Lower lobe of right lung (tissue), 2 donors: ENCODE data around the gene VARS1. TPM values are rescaled to one million over a fixed set of nuclear protein-coding genes. Genes with fewer than 3 reads are reported as not detected.

Experiments
- ATAC-seq, 2 donors: fragments of 200-7000 bp; cut with Tn5 transposase; one replicate each; pipeline ENCODE4 v1.9.1; 2020 to 2022; ENCODE audit warnings: mild to moderate bottlenecking in 2 of 2, moderate library complexity in 2 of 2
- DNase-seq: peaks from one replicate; pipeline ENCODE4 v3.0.0-alpha.2; 2020
- H3K27ac ChIP-seq: fragments of 200-600 bp; one replicate; pipeline ENCODE4 v1.8.0; 2022
- H3K27me3 ChIP-seq: fragments of 200-600 bp; one replicate; pipeline ENCODE4 v1.8.0; 2022; ENCODE audit warnings: low read depth
- H3K36me3 ChIP-seq: fragments of 200-600 bp; one replicate; pipeline ENCODE4 v1.8.0; 2022; ENCODE audit warnings: mild to moderate bottlenecking
- H3K4me1 ChIP-seq: fragments of 200-600 bp; one replicate; pipeline ENCODE4 v1.8.0; 2022
- H3K4me3 ChIP-seq: fragments of 200-600 bp; one replicate; pipeline ENCODE4 v1.8.0; 2022; ENCODE audit warnings: mild to moderate bottlenecking
- H3K9me3 ChIP-seq: fragments of 200-600 bp; one replicate; pipeline ENCODE4 v1.8.0; 2022
- intact Hi-C: fragments of 100-400 bp; cut with DNase I; formaldehyde crosslinking; loops from one replicate; pipeline ENCODE4 v1.11.0; 2022
- total RNA-seq: library from RNA; stranded (reverse); fragmentation: NEBNext Ultra II Directional; extraction: Animal tissue kit (Norgen Biotek cat#: 25700); gene quantifications from one replicate; pipeline ENCODE4 v1.2.1, GENCODE V29; 2021
- TF ChIP-seq, protein P1 (sequence below): fragments of 200-600 bp; IDR thresholded peaks from one replicate; pipeline ENCODE4 v1.8.0; 2022; ENCODE audit warnings: antibody characterized with exemption, mild to moderate bottlenecking
- donor health status: DM: no; HTN: yes; CAD: no; lungs with severe emphysema.

The VARS1 gene
- total RNA-seq, 1 donor from 2014 or later: 44.1 TPM

- H3K9me3 ChIP-seq: no peaks in the 10 kb centered on the region
- no peak overlapping the region for H3K4me3 ChIP-seq
- H3K36me3 ChIP-seq: peaks cover 73% of the 10 kb centered on the region
- no peak overlapping the region for H3K27ac ChIP-seq
- intact Hi-C loops: no loop called here
- TF ChIP-seq, protein P1, sequence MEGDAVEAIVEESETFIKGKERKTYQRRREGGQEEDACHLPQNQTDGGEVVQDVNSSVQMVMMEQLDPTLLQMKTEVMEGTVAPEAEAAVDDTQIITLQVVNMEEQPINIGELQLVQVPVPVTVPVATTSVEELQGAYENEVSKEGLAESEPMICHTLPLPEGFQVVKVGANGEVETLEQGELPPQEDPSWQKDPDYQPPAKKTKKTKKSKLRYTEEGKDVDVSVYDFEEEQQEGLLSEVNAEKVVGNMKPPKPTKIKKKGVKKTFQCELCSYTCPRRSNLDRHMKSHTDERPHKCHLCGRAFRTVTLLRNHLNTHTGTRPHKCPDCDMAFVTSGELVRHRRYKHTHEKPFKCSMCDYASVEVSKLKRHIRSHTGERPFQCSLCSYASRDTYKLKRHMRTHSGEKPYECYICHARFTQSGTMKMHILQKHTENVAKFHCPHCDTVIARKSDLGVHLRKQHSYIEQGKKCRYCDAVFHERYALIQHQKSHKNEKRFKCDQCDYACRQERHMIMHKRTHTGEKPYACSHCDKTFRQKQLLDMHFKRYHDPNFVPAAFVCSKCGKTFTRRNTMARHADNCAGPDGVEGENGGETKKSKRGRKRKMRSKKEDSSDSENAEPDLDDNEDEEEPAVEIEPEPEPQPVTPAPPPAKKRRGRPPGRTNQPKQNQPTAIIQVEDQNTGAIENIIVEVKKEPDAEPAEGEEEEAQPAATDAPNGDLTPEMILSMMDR: no peak
- peaks cover 2% of the 10 kb centered on the region for H3K4me1 ChIP-seq
- DNase-seq (no peak), ATAC-seq (no peak)
- H3K27me3 ChIP-seq: no peaks in the 10 kb centered on the region
Measured at GRCh38 chr6:31782126-31782855, 13.3 kb downstream of the VARS1 start.

DNA sequence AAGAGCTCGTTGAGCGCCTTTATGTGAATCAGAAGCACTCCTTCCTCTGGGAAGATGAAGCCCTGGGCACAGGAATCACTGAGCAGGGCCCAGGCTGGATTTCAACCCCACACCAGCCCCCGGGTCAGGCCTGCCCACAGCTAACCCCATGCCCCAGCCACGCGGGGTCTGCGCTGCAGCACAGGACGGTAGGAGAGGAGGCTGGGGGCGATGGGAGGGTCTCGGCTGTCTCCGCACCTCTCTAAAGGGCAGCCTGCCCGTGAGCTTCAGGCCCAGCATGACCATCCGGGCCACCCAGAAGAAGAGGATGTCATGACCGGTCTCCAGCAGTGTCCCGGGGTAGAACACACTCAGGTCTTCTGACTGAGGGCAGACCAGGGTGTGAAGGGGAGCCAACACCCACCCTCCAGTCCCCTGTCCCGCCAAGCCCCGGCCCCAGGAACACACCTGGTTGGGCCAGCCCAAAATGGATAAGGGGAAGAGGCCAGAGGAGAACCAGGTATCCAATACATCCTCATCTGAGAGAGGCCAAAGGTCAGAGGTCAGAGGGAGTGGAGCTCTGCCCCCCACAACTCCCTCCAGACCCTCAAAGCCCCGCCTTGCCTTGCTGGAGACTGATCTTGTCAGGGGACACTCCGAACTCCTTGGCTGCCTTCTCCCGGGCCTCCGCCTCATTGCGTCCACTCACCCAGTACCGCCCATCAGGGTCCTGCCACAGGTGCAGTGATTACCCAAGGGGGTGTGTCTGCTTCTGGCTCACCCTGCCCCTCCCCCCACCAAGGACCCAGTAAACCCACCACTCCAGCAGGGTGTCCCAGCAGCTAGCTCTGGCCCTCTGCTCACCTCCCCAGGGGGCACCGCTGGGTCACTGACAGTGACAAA lies 14.1 kb downstream of the VARS1 start:
- DNase-seq (no peak), ATAC-seq (no peak)
- Histone ChIP-seq H3K4me3 (no peak overlapping the region), H3K4me1 (peaks cover 10% of the 10 kb centered on the region), H3K9me3 (no peaks in the 10 kb centered on the region), H3K27me3 (no peaks in the 10 kb centered on the region), H3K27ac (no peak overlapping the region), H3K36me3 (peaks cover 73% of the 10 kb centered on the region)
- intact Hi-C loops: no loop called here
- TF ChIP-seq, protein P1: no peak

- no peak overlapping the region for H3K27ac ChIP-seq
- peaks cover 13% of the 10 kb centered on the region for H3K4me1 ChIP-seq
- peak; percentile 24 for DNase-seq
- H3K27me3 ChIP-seq: no peaks in the 10 kb centered on the region
- TF ChIP-seq, protein P1: no peak
- H3K9me3 ChIP-seq: no peaks in the 10 kb centered on the region
- H3K36me3 ChIP-seq: peaks cover 73% of the 10 kb centered on the region
- intact Hi-C loops: no loop called here
- H3K4me3 ChIP-seq: no peak overlapping the region
- ATAC-seq: no peak
Measured at GRCh38 chr6:31780507-31781243, 14.9 kb downstream of the VARS1 start.

GRCh38 chr6:31779908-31780307 lies 15.6 kb downstream of the VARS1 start:
- intact Hi-C loops: no loop called here
- no peak overlapping the region for H3K4me3 ChIP-seq
- no peaks in the 10 kb centered on the region for H3K9me3 ChIP-seq
- no peak for ATAC-seq
- no peaks in the 10 kb centered on the region for H3K27me3 ChIP-seq
- H3K27ac ChIP-seq: no peak overlapping the region
- peaks cover 13% of the 10 kb centered on the region for H3K4me1 ChIP-seq
- peaks cover 65% of the 10 kb centered on the region for H3K36me3 ChIP-seq
- TF ChIP-seq, protein P1: no peak
- no peak for DNase-seq
